IMR-90 (cell line): ENCODE data around the gene RIMKLA. TPM values are rescaled to one million over a fixed set of nuclear protein-coding genes. Genes with fewer than 3 reads are reported as not detected.

Experiments used
- ATAC-seq: fragments of 200-7000 bp; cut with Tn5 transposase; 2 replicates; pipeline ENCODE4 v1.9.1; 2020; ENCODE audit warnings: low read depth, mild to moderate bottlenecking, moderate library complexity
- BruUV-seq: library from RNA; stranded (reverse); fragments of 400-500 nt; replicated peaks from 2 replicates; lab custom pipeline; 2021; lab: Mats Ljungman, UMichigan
- CTCF ChIA-PET: fragments of 300-600 bp; formaldehyde crosslinking; extraction: SDS; loops from one replicate; lab custom pipeline; 2021; ENCODE audit warnings: antibody characterized with exemption; lab: Yijun Ruan, JAX
- POLR2A ChIA-PET: fragments of 300-600 bp; sonication (Branson Sonifier 250); formaldehyde crosslinking; loops from one replicate; lab custom pipeline; 2022; ENCODE audit warnings: antibody characterized with exemption; ENCODE audit not compliant: unreplicated experiment; lab: Charles Lee
- DNase-seq: peaks from one replicate; pipeline ENCODE4 v3.0.0; 2013
- H2AFZ ChIP-seq: replicated peaks from 2 replicates; pipeline ENCODE3; 2013; ENCODE audit warnings: low read length, mild to moderate bottlenecking; ENCODE audit not compliant: poor library complexity
- H2AK5ac ChIP-seq: 2 replicates; pipeline ENCODE4 v1.6.1; 2013; ENCODE audit warnings: low read depth, low read length, inconsistent platforms
- H2AK9ac ChIP-seq: replicated peaks from 2 replicates; pipeline ENCODE3; 2013; ENCODE audit warnings: mild to moderate bottlenecking, low read depth, low read length, moderate library complexity; ENCODE audit not compliant: poor library complexity
- H2BK120ac ChIP-seq: 2 replicates; pipeline ENCODE4 v1.6.1; 2013; ENCODE audit warnings: low read depth, low read length, inconsistent platforms
- H2BK15ac ChIP-seq: 3 replicates; pipeline ENCODE4 v1.6.1; 2013; ENCODE audit warnings: low read depth, low read length, inconsistent platforms
- H2BK20ac ChIP-seq: 2 replicates; pipeline ENCODE4 v1.6.1; 2013; ENCODE audit warnings: low read depth, mild to moderate bottlenecking, inconsistent platforms, low read length, moderate library complexity
- H2BK5ac ChIP-seq: 2 replicates; pipeline ENCODE4 v1.6.1; 2013; ENCODE audit warnings: mild to moderate bottlenecking, low read depth, low read length, inconsistent platforms; ENCODE audit not compliant: poor library complexity, severe bottlenecking
- H3K14ac ChIP-seq: replicated peaks from 2 replicates; pipeline ENCODE4 v1.6.1; 2013; ENCODE audit warnings: low read depth, low read length, inconsistent platforms
- H3K18ac ChIP-seq: 2 replicates; pipeline ENCODE4 v1.6.1; 2013; ENCODE audit warnings: low read depth, low read length, control low read depth
- H3K23ac ChIP-seq: 2 replicates; pipeline ENCODE4 v1.6.1; 2013; ENCODE audit warnings: low read depth, low read length, inconsistent platforms
- H3K27ac ChIP-seq: 2 replicates; pipeline ENCODE4 v1.5.1; 2013; ENCODE audit warnings: mild to moderate bottlenecking, control low read depth, low read length; ENCODE audit not compliant: insufficient read depth
- H3K27me3 ChIP-seq: 2 replicates; pipeline ENCODE4 v1.6.1; 2013; ENCODE audit warnings: low read length; ENCODE audit not compliant: control insufficient read depth, insufficient read depth
- H3K36me3 ChIP-seq: 2 replicates; pipeline ENCODE4 v1.6.1; 2013; ENCODE audit warnings: low read length, mixed read lengths; ENCODE audit not compliant: control insufficient read depth, insufficient read depth
- H3K4ac ChIP-seq: 2 replicates; pipeline ENCODE4 v1.6.1; 2013; ENCODE audit warnings: low read depth, low read length, inconsistent platforms
- H3K4me1 ChIP-seq: 2 replicates; pipeline ENCODE4 v1.6.1; 2013; ENCODE audit warnings: low read length, mixed read lengths; ENCODE audit not compliant: control insufficient read depth, insufficient read depth
- H3K4me2 ChIP-seq: 2 replicates; pipeline ENCODE4 v1.6.1; 2013; ENCODE audit warnings: low read depth, mild to moderate bottlenecking, control low read depth, low read length, moderate library complexity
- H3K4me3 ChIP-seq: 2 replicates; pipeline ENCODE4 v1.5.1; 2013; ENCODE audit warnings: low read depth, mild to moderate bottlenecking, control low read depth, low read length, moderate library complexity; ENCODE audit not compliant: insufficient read depth
- H3K56ac ChIP-seq: 2 replicates; pipeline ENCODE4 v1.6.1; 2013; ENCODE audit warnings: low read length, inconsistent platforms; ENCODE audit not compliant: insufficient read depth; ENCODE audit errors: extremely low read depth
- H3K79me1 ChIP-seq, 2 experiments: 2 replicates each; pipeline ENCODE4 v1.6.1; 2013; ENCODE audit warnings: low read length in 2 of 2, inconsistent platforms in 1 of 2, low read depth in 1 of 2
- H3K9ac ChIP-seq: 2 replicates; pipeline ENCODE4 v1.6.1; 2013; ENCODE audit warnings: low read depth, low read length, control low read depth
- H3K9me1 ChIP-seq: 2 replicates; pipeline ENCODE4 v1.6.1; 2013; ENCODE audit warnings: low read length, inconsistent platforms; ENCODE audit not compliant: insufficient read depth
- H3K9me3 ChIP-seq: 2 replicates; pipeline ENCODE4 v1.6.1; 2013; ENCODE audit warnings: low read length; ENCODE audit not compliant: control insufficient read depth, insufficient read depth
- H4K20me1 ChIP-seq: 2 replicates; pipeline ENCODE4 v1.6.1; 2013; ENCODE audit warnings: low read length, inconsistent platforms; ENCODE audit not compliant: insufficient read depth
- H4K5ac ChIP-seq: 2 replicates; pipeline ENCODE4 v1.6.1; 2013; ENCODE audit warnings: mild to moderate bottlenecking, low read depth, low read length, control low read depth
- H4K8ac ChIP-seq, 2 experiments: 2 replicates each; pipeline ENCODE4 v1.6.1; 2013; ENCODE audit warnings: low read depth in 2 of 2, low read length in 2 of 2, control low read depth in 1 of 2, inconsistent platforms in 1 of 2
- H4K91ac ChIP-seq: 2 replicates; pipeline ENCODE4 v1.6.1; 2013; ENCODE audit warnings: low read depth, low read length, inconsistent platforms; ENCODE audit not compliant: insufficient read depth
- CEBPB ChIP-seq: IDR thresholded peaks from 2 replicates; pipeline ENCODE4 v1.6.1; 2012; ENCODE audit warnings: low read depth, low read length, improper control_type of control experiment
- CHD1 ChIP-seq: IDR thresholded peaks from 2 replicates; pipeline ENCODE4 v1.6.1; 2012; ENCODE audit warnings: low read depth, low read length, improper control_type of control experiment
- CTCF ChIP-seq: conservative IDR thresholded peaks from 2 replicates; pipeline ENCODE4 v1.5.1; 2012; ENCODE audit warnings: mild to moderate bottlenecking, low read depth, low read length, improper control_type of control experiment
- MAFK ChIP-seq: IDR thresholded peaks from 2 replicates; pipeline ENCODE4 v1.6.1; 2012; ENCODE audit warnings: low read depth, low read length, improper control_type of control experiment
- MXI1 ChIP-seq: IDR thresholded peaks from 2 replicates; pipeline ENCODE4 v1.6.1; 2012; ENCODE audit warnings: low read depth, mild to moderate bottlenecking, low read length, moderate library complexity, borderline replicate concordance
- POLR2A ChIP-seq: IDR thresholded peaks from 2 replicates; pipeline ENCODE4 v1.6.1; 2012; ENCODE audit warnings: mild to moderate bottlenecking, low read depth, low read length
- RAD21 ChIP-seq: IDR thresholded peaks from 2 replicates; pipeline ENCODE4 v1.6.1; 2012; ENCODE audit warnings: low read length, improper control_type of control experiment
- RFX5 ChIP-seq: IDR thresholded peaks from 2 replicates; pipeline ENCODE4 v1.8.0; 2012; ENCODE audit warnings: low read depth, mild to moderate bottlenecking, low read length, moderate library complexity
- SMC3 ChIP-seq: fragments of 150-350 bp; IDR thresholded peaks from 2 replicates; pipeline ENCODE4 v1.6.1; 2016; ENCODE audit warnings: low read depth, mild to moderate bottlenecking, antibody characterized with exemption, low read length, moderate library complexity
- WGBS, 2 experiments: methylation state at CpG; one replicate each; pipeline versions ENCODE4 v1.1.5 to v1.1.7; 2013; ENCODE audit warnings: missing lambda C conversion rate in 2 of 2; ENCODE audit not compliant: insufficient read length in 1 of 2; ENCODE audit errors: extremely low coverage in 2 of 2; 5-methylcytosine and 5-hydroxymethylcytosine counted together
- dilution Hi-C: fragments of 300-500 bp; cut with HindIII; formaldehyde crosslinking; loops from one replicate; pipeline ENCODE4 v1.14.3; 2018; ENCODE audit warnings: low sequenced_read_pairs; ENCODE audit not compliant: unreplicated experiment
- in situ Hi-C: fragments of 300-500 bp; cut with MboI; formaldehyde crosslinking; loops from 3 replicates; pipeline ENCODE4 v1.14.3; 2019; ENCODE audit warnings: low sequenced_read_pairs, inconsistent platforms, mixed read lengths
- intact Hi-C: fragments of 100-400 bp; cut with micrococcal nuclease; formaldehyde crosslinking; loops from 2 replicates; pipeline ENCODE4 v1.10.0; 2022
- polyA plus RNA-seq, 3 experiments: library from polyadenylated mRNA; depleted of rRNA; stranded (reverse); fragments of >200 nt; gene quantifications; 2 replicates each; pipeline ENCODE4 v1.2.3, GENCODE V29; 2012; ENCODE audit warnings: low replicate concordance in 1 of 3
- total RNA-seq: library from RNA; depleted of rRNA; stranded (reverse); fragments of >200 nt; gene quantifications from 2 replicates; pipeline ENCODE4 v1.2.3, GENCODE V29; 2012

Gene RIMKLA
- total and polyA plus RNA-seq, 2 of the 4 experiments (the other 2 are of a cell fraction) = not detected

- Histone ChIP-seq H2AK9ac (no peak overlapping the region), H3K14ac (no peak overlapping the region), H3K9me3 (no peaks in the 10 kb centered on the region), H3K9me1 (no peaks in the 10 kb centered on the region), H2BK15ac (no peak overlapping the region), H2AFZ (no peak overlapping the region), H4K91ac (no peak overlapping the region), H3K27me3 (peaks cover 2% of the 10 kb centered on the region; the same call in 1 of the 2 replicates), H3K4me2 (no peak overlapping the region), H2AK5ac (no peak overlapping the region), H3K4me3 (no peak overlapping the region), H4K5ac (no peak overlapping the region), H4K20me1 (no peaks in the 10 kb centered on the region), H3K23ac (no peak overlapping the region), H2BK5ac (no peak overlapping the region), H3K4me1 (no peaks in the 10 kb centered on the region), H3K18ac (no peak overlapping the region), H3K79me1 (no peaks in the 10 kb centered on the region), H3K9ac (no peak overlapping the region), H3K36me3 (no peaks in the 10 kb centered on the region), H4K8ac (no peak overlapping the region), H3K56ac (no peak overlapping the region), H3K27ac (no peak overlapping the region), H3K4ac (no peak overlapping the region), H2BK20ac (no peak overlapping the region), H2BK120ac (no peak overlapping the region)
- no peak for ATAC-seq
- POLR2A ChIA-PET = no interaction called here
- no peak for DNase-seq
- dilution Hi-C loops (no loop called here), intact Hi-C loops (no loop called here), in situ Hi-C loops (no loop called here)
- TF ChIP-seq MAFK = no peak
- TF ChIP-seq CTCF = no peak
- no peak for TF ChIP-seq RAD21
- TF ChIP-seq SMC3 = no peak
- TF ChIP-seq CHD1 = no peak
- no peak for TF ChIP-seq CEBPB
- TF ChIP-seq POLR2A = no peak
- no peak for TF ChIP-seq MXI1
- TF ChIP-seq RFX5 = no peak
- BruUV-seq = no TSS peak
- CTCF ChIA-PET = no interaction called here
- WGBS, 2 experiments = no CpG with 5 or more reads among the region's 1 CpG
These were observed 21.1 kb upstream of the RIMKLA start for GRCh38 chr1:42359466-42359865.
